Trophoblast cell (in vitro differentiated cells and primary cell): Measurements from ENCODE around the gene RAP1A.

Experiments
- DNase-seq, 2 donors: peaks; one replicate each; pipeline ENCODE4 v3.0.0-alpha.2; 2016
- H2AFZ ChIP-seq: 2 replicates; pipeline ENCODE4 v1.6.1; 2013; ENCODE audit warnings: low read length, moderate library complexity, mild to moderate bottlenecking; ENCODE audit not compliant: insufficient read depth, poor library complexity
- H2AK5ac ChIP-seq: 2 replicates; pipeline ENCODE4 v1.6.1; 2013; ENCODE audit warnings: mild to moderate bottlenecking, low read length
- H2BK120ac ChIP-seq: 2 replicates; pipeline ENCODE4 v1.6.1; 2013; ENCODE audit warnings: low read length, mild to moderate bottlenecking, moderate library complexity; ENCODE audit not compliant: insufficient read depth, poor library complexity
- H2BK12ac ChIP-seq: 2 replicates; pipeline ENCODE4 v1.6.1; 2013; ENCODE audit warnings: mild to moderate bottlenecking, low read length, moderate library complexity
- H2BK5ac ChIP-seq: 2 replicates; pipeline ENCODE4 v1.6.1; 2013; ENCODE audit warnings: low read length, low read depth, moderate library complexity, mild to moderate bottlenecking; ENCODE audit not compliant: poor library complexity
- H3K14ac ChIP-seq: 2 replicates; pipeline ENCODE4 v1.6.1; 2013; ENCODE audit warnings: mild to moderate bottlenecking, low read length
- H3K18ac ChIP-seq: 2 replicates; pipeline ENCODE4 v1.6.1; 2013; ENCODE audit warnings: mild to moderate bottlenecking, low read length
- H3K23ac ChIP-seq: 2 replicates; pipeline ENCODE4 v1.6.1; 2013; ENCODE audit warnings: low read length
- H3K27ac ChIP-seq: 2 replicates; pipeline ENCODE4 v1.5.1; 2013; ENCODE audit warnings: low read depth, mild to moderate bottlenecking, inconsistent platforms, low read length, moderate library complexity
- H3K27me3 ChIP-seq: 2 replicates; pipeline ENCODE4 v1.6.1; 2013; ENCODE audit warnings: inconsistent platforms, mild to moderate bottlenecking, low read length, moderate library complexity; ENCODE audit not compliant: insufficient read depth
- H3K36me3 ChIP-seq, 2 experiments: 1 replicate in 1 of 2; 2 replicates in 1 of 2; pipeline ENCODE4 v1.6.1; 2013; ENCODE audit warnings: low read length in 2 of 2, mild to moderate bottlenecking in 2 of 2, moderate library complexity in 1 of 2; ENCODE audit not compliant: insufficient read depth in 2 of 2, control insufficient read depth in 1 of 2
- H3K4ac ChIP-seq: 2 replicates; pipeline ENCODE4 v1.6.1; 2013; ENCODE audit warnings: low read depth, mild to moderate bottlenecking, low read length, moderate library complexity
- H3K4me1 ChIP-seq, 2 experiments: 1 replicate in 1 of 2; 2 replicates in 1 of 2; pipeline ENCODE4 v1.6.1; 2013; ENCODE audit warnings: low read length in 2 of 2, mild to moderate bottlenecking in 2 of 2, moderate library complexity in 1 of 2; ENCODE audit not compliant: insufficient read depth in 2 of 2, control insufficient read depth in 1 of 2
- H3K4me2 ChIP-seq: 2 replicates; pipeline ENCODE4 v1.6.1; 2013; ENCODE audit warnings: inconsistent platforms, mild to moderate bottlenecking, low read length, moderate library complexity
- H3K4me3 ChIP-seq: 2 replicates; pipeline ENCODE4 v1.5.1; 2013; ENCODE audit warnings: mild to moderate bottlenecking, low read depth, low read length, inconsistent platforms
- H3K79me1 ChIP-seq: one replicate; pipeline ENCODE4 v1.6.1; 2013; ENCODE audit warnings: low read length
- H3K79me2 ChIP-seq: 2 replicates; pipeline ENCODE4 v1.6.1; 2013; ENCODE audit warnings: low read length, mild to moderate bottlenecking; ENCODE audit not compliant: control insufficient read depth, insufficient read depth, poor library complexity
- H3K9ac ChIP-seq: 2 replicates; pipeline ENCODE4 v1.6.1; 2013; ENCODE audit warnings: mild to moderate bottlenecking, low read length
- H3K9me3 ChIP-seq: 2 replicates; pipeline ENCODE4 v1.6.1; 2013; ENCODE audit warnings: low read depth, mild to moderate bottlenecking, control low read depth, inconsistent platforms, low read length; ENCODE audit not compliant: insufficient read depth
- H4K12ac ChIP-seq: 2 replicates; pipeline ENCODE4 v1.6.1; 2013; ENCODE audit warnings: low read depth, mild to moderate bottlenecking, low read length, moderate library complexity
- H4K8ac ChIP-seq: 2 replicates; pipeline ENCODE4 v1.6.1; 2013; ENCODE audit warnings: low read depth, mild to moderate bottlenecking, low read length, moderate library complexity
- H4K91ac ChIP-seq: one replicate; pipeline ENCODE4 v1.6.1; 2013; ENCODE audit warnings: low read depth, mild to moderate bottlenecking, low read length, moderate library complexity
- WGBS: extraction: QIAGEN DNeasy Blood & Tissue Kit; methylation state at CpG from one replicate; pipeline ENCODE4 v1.1.7; 2013; ENCODE audit warnings: missing lambda C conversion rate; ENCODE audit not compliant: insufficient read length, insufficient coverage; ENCODE audit errors: extremely low coverage; 5-methylcytosine and 5-hydroxymethylcytosine counted together

RAP1A gene

GRCh38 chr1:111648806-111649205 is 29.2 kb downstream of the RAP1A start:
- Histone ChIP-seq H2BK5ac (no peak overlapping the region), H4K91ac (no peak overlapping the region), H4K8ac (no peak overlapping the region), H2AK5ac (no peak overlapping the region), H3K4me2 (no peak overlapping the region), H3K4ac (no peak overlapping the region), H3K27me3 (no peaks in the 10 kb centered on the region), H2AFZ (no peak overlapping the region), H3K79me1 (peaks cover 2% of the 10 kb centered on the region), H3K4me3 (no peak overlapping the region), H3K4me1 (peaks cover 9 to 10% of the 10 kb centered on the region in 2 experiments), H3K9me3 (no peaks in the 10 kb centered on the region), H4K12ac (no peak overlapping the region), H3K36me3 (peaks cover 3 to 4% of the 10 kb centered on the region in 2 experiments), H2BK12ac (no peak overlapping the region), H3K79me2 (no peaks in the 10 kb centered on the region), H3K18ac (no peak overlapping the region), H2BK120ac (no peak overlapping the region), H3K14ac (no peak overlapping the region), H3K27ac (no peak overlapping the region), H3K23ac (no peak overlapping the region), H3K9ac (no peak overlapping the region)
- no peak for DNase-seq
- no CpG with 5 or more reads among the region's 7 CpGs for WGBS

- Histone ChIP-seq H3K27me3 (no peaks in the 10 kb centered on the region), H3K4me1 (peaks cover 9 to 10% of the 10 kb centered on the region in 2 experiments), H3K79me1 (peaks cover 2% of the 10 kb centered on the region), H3K23ac (no peak overlapping the region), H3K79me2 (no peaks in the 10 kb centered on the region), H2BK12ac (no peak overlapping the region), H3K27ac (no peak overlapping the region), H3K4ac (no peak overlapping the region), H2BK120ac (no peak overlapping the region), H2BK5ac (no peak overlapping the region), H2AK5ac (no peak overlapping the region), H2AFZ (no peak overlapping the region), H3K9ac (no peak overlapping the region), H4K91ac (no peak overlapping the region), H3K18ac (peak overlapping the region; percentile 24), H3K4me2 (no peak overlapping the region), H3K14ac (no peak overlapping the region), H4K8ac (no peak overlapping the region), H3K36me3 (peaks cover 3 to 4% of the 10 kb centered on the region in 2 experiments), H4K12ac (no peak overlapping the region), H3K9me3 (no peaks in the 10 kb centered on the region), H3K4me3 (no peak overlapping the region)
- WGBS, result no CpG with 5 or more reads among the region's 10 CpGs
- DNase-seq, result no peak
Observed at GRCh38 chr1:111649227-111649626, 29.6 kb downstream of the RAP1A start.

GRCh38 chr1:111649648-111650047 is 30.1 kb downstream of the RAP1A start:
- Histone ChIP-seq H4K91ac (no peak overlapping the region), H2BK5ac (no peak overlapping the region), H2BK120ac (no peak overlapping the region), H3K9me3 (no peaks in the 10 kb centered on the region), H3K79me1 (peaks cover 2% of the 10 kb centered on the region), H4K12ac (no peak overlapping the region), H3K4me3 (no peak overlapping the region), H3K27me3 (no peaks in the 10 kb centered on the region), H3K23ac (no peak overlapping the region), H3K9ac (no peak overlapping the region), H3K14ac (no peak overlapping the region), H3K79me2 (no peaks in the 10 kb centered on the region), H3K4me2 (no peak overlapping the region), H3K4me1 (peaks cover 9 to 10% of the 10 kb centered on the region in 2 experiments), H2AK5ac (no peak overlapping the region), H3K4ac (no peak overlapping the region), H2AFZ (no peak overlapping the region), H3K36me3 (peaks cover 3 to 4% of the 10 kb centered on the region in 2 experiments), H4K8ac (no peak overlapping the region), H3K27ac (no peak overlapping the region), H3K18ac (no peak overlapping the region), H2BK12ac (no peak overlapping the region)
- DNase-seq, result peak; percentile 49 to 89
- WGBS, result no CpG with 5 or more reads among the region's 1 CpG

GRCh38 chr1:111653709-111654108 is 34.1 kb downstream of the RAP1A start:
- no peak overlapping the region for H3K4ac ChIP-seq
- no peak overlapping the region for H3K4me2 ChIP-seq
- no peak overlapping the region for H2AK5ac ChIP-seq
- H3K27me3 ChIP-seq, result no peaks in the 10 kb centered on the region
- H4K91ac ChIP-seq, result no peak overlapping the region
- no peak for DNase-seq
- no peak overlapping the region for H2AFZ ChIP-seq
- H3K4me3 ChIP-seq, result no peak overlapping the region
- H3K79me2 ChIP-seq, result no peaks in the 10 kb centered on the region
- no peak overlapping the region for H2BK5ac ChIP-seq
- H3K27ac ChIP-seq, result no peak overlapping the region
- H2BK12ac ChIP-seq, result no peak overlapping the region
- WGBS, result no CpG with 5 or more reads among the region's 1 CpG
- H3K18ac ChIP-seq, result no peak overlapping the region
- peaks cover 2% of the 10 kb centered on the region for H3K79me1 ChIP-seq
- no peaks in the 10 kb centered on the region for H3K9me3 ChIP-seq
- no peak overlapping the region for H3K9ac ChIP-seq
- peaks cover 0 to 2% of the 10 kb centered on the region in 2 experiments for H3K36me3 ChIP-seq
- no peak overlapping the region for H3K14ac ChIP-seq
- H3K23ac ChIP-seq, result no peak overlapping the region
- H4K8ac ChIP-seq, result no peak overlapping the region
- no peak overlapping the region for H2BK120ac ChIP-seq
- no peak overlapping the region for H4K12ac ChIP-seq
- H3K4me1 ChIP-seq, result peaks cover 6 to 7% of the 10 kb centered on the region in 2 experiments
